Central memory CD4-positive, alpha-beta T cell (primary cell): ENCODE results near the gene SLC16A5.
"Not testable (repeated sequence)": the region's sequence is repeated elsewhere in the genome, so short reads cannot be mapped to it uniquely, and the experiment has no call there.

ENCODE experiments used
- DNase-seq: peaks from one replicate; pipeline ENCODE4 v3.0.0; 2022
- total RNA-seq, 3 experiments: gene quantifications; one replicate each; lab custom pipeline; 2026; lab: John Stamatoyannopoulos, UW

The SLC16A5 gene, protein sequence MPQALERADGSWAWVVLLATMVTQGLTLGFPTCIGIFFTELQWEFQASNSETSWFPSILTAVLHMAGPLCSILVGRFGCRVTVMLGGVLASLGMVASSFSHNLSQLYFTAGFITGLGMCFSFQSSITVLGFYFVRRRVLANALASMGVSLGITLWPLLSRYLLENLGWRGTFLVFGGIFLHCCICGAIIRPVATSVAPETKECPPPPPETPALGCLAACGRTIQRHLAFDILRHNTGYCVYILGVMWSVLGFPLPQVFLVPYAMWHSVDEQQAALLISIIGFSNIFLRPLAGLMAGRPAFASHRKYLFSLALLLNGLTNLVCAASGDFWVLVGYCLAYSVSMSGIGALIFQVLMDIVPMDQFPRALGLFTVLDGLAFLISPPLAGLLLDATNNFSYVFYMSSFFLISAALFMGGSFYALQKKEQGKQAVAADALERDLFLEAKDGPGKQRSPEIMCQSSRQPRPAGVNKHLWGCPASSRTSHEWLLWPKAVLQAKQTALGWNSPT
- total RNA-seq = 1.2 to 15.6 (median 11.9) reads per million in 3 experiments

DNA sequence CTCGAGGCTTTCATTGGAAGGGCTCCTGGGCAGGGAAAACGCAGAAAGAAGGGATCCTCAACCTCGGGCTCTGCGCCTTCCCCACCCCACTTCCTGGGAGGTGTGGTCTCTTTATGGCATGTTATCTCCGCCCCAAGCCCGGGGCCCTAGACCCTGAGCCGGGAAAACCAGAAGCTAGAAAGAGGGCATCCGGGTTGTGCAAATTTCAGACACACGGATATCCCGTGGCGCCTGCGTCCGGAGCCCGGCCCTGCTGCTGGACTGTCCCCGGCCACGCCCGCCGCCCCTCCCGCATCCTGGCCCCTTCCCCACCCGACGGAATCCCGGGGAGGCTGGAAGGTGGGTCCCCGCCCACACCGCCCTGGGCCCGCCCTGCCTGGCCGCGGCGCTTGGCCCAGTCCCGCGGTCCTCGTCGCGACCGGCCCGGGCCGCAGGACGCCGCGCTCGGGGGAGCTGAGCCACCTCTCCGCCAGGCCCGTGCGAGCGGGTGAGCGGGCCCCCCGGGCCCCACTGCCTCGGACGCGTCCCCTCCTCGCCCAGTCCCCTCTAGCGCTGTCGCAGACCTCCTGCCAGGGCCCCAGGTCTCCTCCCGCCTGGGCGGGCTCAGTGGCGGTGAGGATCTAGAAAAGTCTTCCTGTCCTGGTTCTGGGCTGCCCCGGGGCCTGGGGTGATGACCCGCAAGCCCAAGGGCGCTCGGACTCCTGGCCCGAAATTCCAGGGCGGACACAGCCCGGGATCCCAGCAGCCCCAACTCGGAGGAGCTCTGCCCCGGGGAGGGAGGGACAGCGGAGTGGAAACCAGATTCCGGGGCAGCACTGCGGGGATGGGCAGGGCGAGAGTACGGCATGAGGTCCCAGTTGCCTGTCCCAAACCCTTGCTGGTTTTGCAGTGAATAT is at the start of gene SLC16A5:
Gene SLC16A5 (plus strand): TSS at position 397 of the 896 bp plus-strand sequence. CDS start 5,683 bp downstream, outside the sequence.
- peak; percentile 36 for DNase-seq

DNA sequence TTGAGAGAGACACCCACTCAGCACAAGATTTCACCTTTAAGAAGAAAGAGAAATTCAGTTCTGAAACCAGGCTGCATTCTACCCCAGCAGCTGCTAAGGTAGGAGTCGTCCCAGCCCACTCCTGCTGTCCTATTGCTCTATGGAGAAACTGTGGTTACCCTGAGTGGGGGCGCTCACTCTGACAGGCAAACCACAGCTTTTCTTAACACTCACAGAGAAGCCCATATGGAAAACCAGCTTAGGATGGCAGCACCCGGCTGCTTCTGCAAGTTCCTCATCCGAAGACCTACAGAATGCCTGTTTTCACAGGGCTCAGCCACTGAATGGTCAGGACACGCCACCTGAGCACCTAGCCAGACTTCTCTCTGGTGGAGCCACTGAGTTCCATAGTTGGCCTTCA is 48.5 kb upstream of the SLC16A5 start:
- DNase-seq = no peak

DNA sequence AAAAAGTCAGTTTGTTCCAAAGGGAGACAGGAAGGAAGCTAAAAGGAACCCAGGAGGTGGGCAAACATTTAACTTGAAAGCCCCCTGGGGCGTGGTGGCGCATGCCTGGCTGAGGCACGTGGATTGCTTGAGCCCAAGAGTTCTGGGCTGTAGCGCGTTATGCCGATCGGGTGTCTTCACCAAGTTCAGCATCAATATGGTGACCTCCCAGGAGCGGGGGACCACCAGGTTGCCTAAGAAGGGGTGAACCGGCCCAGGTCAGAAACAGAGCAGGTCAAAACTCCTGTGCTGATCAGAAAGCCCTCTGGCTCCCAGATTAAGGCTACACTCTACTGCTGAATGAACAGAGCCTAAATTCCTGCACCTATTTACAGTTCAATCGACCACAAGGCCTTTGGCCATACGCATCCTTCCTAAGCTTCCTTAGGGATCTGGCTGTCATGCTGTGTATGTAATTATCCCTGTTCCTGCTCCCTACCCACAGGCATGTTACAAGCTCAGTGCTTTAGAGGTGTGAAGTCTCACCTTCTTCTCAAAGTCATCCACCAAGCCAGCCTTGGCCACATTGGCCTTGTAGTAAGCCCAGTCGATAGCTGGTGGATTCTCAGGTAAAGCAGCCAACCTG is 46.0 kb upstream of the SLC16A5 start:
- no peak for DNase-seq

DNA sequence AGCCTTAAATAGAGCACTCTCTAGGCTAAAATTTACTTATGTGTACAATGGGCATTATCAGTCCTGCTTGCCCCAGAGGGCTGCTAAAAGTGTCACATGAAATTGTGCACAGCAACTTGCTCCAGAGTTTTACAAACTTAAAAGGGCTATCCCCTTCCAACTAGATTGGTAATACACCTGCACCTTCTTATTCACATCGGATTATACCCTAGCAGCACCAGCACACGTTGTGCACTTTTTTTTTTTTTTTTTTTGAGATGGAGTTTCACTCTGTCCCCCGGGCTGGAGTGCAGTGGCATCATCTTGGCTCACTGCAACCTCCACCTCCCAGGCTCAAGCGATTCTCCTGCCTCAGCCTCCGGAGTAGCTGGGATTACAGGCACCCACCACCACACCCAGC is 44.0 kb upstream of the SLC16A5 start:
- not testable (repeated sequence) for DNase-seq

DNA sequence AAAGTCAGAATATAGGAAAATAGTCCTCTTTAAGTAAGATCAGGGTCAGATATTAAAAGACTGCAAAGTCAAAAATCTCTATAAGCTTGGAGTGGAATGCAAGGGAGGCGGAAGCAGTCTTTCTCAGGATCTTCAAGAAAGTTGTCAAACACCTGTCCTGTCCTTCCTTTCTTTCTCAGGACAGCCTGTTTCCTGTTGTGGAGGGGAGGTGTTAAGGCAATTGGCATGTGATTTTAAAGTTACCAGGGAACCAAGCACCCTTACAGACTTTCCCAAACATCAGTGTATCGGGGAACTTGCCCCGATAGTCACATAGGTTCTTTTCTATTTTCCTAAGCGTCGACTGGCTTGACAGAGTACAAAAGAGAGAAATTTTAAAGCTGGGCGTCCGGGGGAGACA is 43.0 kb upstream of the SLC16A5 start:
- no peak for DNase-seq

DNA sequence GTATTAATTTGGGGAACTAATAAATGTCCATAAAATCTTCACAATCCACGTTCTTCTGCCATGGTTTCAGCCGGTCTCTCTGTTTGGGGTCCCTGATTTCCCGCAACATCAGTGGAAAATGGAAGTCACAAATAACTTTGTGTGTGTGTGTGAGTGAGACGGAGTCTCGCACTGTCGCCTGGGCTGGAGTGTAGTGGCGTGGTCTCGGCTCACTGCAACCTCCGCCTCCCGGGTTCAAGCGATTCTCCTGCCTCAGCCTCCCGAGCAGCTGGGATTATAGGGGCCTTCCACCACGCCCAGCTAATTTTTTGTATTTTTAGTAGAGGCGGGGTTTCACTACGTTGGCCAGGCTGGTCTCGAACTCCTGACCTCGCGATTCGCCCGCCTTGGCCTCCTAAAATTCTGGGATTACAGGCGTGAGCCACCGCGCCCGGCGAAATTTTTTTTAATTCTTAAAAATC is 41.8 kb upstream of the SLC16A5 start:
- not testable (repeated sequence) for DNase-seq

DNA sequence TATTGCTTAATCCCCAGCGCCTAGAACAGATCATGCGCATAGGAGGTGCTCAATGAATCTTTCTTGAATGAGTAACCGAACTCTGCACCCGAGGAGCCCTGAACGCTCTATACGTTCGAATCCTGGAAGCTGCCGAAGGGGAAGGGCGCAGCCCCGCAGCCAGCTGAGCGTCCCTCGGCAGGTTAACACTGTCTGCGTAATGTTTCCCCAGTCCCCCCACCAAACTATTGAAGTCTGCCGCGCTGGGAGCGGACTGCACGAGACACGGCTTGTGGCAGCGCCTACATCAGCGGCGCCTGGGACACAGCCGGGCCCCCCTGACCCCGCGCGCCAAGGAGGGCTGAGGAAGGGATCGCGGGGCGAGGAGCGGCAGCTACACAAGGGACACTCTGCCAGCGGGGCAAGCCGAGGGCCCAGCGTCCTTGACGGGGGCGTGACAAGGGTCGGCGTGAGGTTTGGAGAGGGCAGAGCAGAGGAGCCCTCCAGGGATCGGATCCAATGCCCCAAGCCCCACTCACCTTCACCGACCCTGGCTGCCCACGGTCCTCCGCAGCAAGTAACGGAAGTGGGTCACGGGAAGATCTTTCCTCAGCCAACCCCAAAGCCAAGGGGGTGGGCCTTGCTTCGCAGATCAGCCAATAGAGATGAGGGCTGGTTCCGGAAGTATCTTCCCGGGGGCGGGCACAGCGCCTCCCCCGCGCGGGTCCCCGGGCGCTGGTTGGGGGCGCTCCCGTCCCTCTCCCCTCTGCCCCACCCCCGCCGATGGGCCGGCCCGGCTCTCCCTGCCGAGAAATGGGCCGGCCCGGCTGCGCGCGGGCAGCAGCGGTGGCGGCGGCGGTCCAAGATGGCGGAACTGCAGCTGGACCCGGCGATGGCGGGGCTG is 41.1 kb upstream of the SLC16A5 start, which contains the start of the genes ATP5PD and KCTD2:
Gene ATP5PD (minus strand): TSS at position 563 of the 883 bp plus-strand sequence. CDS start 4,319 bp downstream, outside the sequence.
Gene KCTD2 (plus strand): TSS at position 819 of the 883 bp plus-strand sequence. CDS start 26 bp downstream, at position 845.
- peak; percentile 91 for DNase-seq

DNA sequence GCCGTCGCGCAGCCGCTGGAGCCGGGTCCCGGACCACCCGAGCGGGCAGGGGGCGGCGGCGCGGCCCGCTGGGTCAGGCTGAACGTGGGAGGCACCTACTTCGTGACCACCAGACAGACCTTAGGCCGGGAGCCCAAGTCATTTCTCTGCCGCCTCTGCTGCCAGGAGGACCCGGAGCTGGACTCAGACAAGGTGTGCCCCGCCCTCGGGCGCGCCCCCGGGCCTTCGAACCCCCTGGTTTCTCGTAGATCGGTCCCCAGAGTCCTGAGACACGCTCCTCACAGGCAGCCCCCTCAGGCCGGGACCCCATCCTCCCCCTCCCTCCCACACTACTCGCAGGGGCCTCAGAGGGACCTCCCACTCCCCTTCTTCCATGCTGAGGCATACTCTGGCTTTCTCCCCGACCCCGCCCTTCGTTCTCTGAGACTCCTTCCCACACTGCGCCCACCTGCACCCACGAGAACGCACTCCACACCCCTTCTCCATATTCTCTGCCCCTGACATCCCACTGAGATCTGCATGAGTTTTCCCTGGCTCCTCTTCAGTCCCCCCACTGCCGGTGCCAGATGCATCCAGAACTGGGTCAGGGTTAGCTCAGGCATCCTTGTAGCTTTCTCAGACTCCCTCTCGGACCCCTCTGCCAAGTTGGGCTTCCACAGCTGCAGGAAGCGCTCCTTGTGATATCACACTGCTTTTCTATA is 40.2 kb upstream of the SLC16A5 start:
- DNase-seq = no peak

DNA sequence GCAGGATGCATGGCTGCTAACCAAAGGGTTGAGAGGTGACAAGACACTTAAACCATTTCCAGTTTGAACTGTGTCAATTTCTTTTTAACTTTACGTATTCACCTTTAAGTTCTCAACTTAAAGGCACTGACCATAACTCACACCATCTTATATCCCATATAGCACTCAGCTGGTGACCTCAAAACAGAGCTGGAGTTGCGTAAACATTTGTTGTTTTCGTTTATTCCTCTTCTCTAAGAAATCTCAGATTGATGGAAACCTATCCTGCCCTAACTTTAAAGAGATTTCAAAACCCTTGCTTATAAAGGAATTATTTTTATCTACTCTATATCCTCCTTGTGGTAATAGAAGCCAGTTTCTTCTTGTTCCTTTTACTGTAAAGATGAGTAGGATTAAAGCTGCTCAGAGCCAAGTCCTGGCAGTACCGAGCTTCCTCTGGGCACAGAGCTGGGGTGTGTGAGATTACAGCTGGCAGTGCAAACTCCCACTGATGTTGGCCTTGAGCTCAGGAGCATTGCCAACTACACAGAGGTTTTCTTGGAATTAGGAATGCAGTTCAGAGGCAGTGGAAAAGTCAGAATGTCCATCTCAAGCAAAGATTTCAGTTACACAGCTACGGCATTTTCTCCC is 39.4 kb upstream of the SLC16A5 start:
- no peak for DNase-seq

DNA sequence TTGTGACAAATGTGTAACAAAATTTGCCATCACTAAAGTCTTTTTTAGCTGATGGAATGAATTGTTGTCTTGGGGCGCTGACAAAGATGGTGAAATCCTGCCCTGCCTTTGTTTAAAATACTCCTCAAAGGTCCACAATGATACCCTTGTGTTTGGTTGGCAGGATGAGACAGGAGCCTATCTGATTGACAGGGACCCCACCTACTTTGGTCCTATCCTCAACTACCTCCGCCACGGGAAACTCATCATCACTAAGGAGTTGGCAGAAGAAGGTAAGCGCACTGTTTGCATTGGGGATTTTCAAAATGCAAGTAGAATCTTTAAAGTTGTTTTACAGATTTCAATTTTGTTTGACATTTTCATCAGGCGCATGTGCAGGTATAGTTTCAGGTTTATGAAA is 38.7 kb upstream of the SLC16A5 start:
- no peak for DNase-seq

DNA sequence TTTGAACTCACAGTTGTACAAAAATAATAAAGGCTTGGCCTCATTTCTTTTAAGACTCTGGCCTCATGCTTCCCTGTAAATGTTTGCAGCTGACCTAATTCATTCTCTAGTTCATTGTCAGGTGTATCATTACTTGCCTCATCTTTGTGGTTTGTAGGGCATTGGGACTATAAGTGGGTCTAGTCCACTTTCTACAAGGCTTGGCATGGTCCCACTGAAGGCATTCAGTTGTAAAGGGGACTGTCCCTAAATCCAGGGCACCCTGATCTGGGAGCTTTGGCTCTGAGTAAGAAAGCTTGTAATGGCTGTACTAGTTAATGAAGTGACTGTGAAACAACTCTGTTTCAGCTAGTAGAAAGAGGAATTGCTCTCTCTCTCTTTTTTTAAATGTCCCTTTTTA is 38.0 kb upstream of the SLC16A5 start:
- no peak for DNase-seq

DNA sequence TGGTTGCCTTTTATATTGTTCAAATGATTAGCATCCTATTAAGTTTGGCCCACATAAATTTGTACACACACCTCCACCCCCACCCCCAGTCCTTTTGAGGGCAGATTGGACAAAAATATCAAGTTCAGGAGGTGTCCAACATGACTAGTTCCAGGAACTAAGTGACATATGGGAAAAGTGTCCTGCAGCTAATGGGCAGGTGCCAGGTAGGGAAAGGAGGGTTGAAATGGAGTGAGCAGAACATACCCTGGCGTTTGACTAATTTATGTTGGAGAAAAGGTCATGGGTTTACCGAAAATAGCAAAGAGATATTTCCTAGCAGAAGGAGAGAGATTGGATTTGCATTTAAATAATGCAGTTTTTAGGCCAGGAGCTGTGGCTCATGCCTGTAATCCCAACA is 35.8 kb upstream of the SLC16A5 start:
- DNase-seq = no peak

DNA sequence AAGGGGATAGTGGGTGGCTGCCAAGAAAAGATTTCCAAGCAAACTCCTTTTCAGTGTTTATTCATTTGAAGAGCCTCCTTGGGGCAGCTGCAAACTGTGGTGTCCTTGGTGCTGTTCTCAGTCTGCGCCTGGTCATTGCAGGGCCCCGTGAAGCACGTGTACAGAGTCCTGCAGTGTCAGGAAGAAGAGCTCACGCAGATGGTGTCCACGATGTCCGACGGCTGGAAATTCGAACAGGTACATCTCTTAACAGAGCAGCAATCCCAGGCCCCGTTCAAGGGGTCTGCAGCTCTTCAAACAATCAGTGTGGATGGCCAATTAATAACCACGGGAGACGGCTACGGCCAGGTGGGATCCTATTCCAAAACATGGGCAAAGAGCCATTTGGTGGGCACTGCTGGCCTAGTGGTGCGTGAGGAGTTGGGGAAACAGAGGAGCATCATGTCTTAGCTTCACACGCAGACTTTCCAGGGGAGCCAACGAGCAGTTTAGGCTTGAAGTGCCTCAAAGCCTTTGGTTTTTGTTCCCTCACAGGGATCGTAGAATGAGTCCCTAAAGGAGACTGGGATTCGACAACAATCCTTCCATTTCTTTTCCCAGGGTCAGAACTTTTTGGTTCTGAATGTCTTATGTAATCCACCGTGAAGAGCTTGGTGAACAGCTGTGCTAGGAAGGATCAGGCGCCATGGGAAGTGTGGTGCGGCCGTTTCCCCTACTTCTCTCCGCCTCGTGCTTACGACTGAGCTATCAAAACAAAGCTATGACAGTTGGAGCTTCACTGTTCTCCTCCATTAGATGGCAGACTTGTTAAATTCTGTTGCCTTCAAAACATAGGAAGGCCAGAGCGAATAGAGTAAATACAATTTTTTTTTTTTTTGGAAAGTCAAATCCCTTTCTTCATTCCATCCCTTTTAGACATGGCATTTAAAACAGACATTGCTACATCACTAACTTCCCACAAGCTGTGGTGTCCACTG is 28.1 kb upstream of the SLC16A5 start:
- no peak for DNase-seq

DNA sequence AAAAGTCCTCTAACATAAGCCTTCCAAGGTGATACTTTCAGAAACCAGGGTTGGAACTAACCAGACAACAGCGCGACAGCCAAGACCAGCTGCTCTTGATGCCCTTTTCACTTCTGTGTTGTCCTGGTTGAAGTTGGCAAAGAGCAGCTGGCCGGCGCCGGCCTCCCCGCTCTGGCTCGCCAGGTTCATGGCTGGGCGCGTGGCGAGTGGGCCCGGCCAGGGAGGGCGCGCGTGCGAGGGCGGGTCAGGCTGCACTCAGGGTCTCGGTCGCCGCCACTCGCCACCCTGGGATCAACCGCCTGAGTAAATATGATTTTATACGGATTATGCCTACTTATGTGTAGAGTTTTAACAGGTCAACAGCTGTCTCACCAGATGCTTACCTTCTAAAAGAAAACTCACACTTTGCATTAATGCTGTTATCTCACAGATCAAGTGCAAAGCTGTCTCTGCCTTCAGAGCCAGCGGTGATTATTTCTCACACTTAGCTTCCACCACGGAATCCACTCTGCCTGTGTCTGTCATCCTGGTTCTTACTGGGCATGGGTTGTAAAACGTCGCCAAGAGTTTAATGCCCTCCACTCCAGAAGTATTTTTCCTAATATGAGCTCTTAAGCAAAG is 27.2 kb upstream of the SLC16A5 start:
- DNase-seq = no peak

DNA sequence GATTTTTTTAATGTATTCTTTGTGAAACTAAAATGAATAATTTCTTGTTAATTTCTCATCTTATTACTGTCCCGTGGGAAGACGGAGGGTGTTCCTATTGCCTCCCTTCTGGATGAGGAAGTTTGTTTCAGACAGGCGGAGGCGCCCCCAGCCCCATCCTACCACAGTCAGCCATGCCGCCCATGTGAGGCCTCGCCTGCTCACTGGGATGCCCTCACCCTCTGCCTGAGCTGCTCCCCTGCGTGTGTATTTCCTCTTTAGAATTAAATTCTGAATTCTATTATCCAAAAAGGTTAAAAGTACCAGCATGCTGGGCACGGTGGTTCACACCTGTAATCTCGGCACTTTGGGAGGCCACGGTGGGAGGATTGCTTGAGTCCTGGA is 26.7 kb upstream of the SLC16A5 start:
- no peak for DNase-seq

DNA sequence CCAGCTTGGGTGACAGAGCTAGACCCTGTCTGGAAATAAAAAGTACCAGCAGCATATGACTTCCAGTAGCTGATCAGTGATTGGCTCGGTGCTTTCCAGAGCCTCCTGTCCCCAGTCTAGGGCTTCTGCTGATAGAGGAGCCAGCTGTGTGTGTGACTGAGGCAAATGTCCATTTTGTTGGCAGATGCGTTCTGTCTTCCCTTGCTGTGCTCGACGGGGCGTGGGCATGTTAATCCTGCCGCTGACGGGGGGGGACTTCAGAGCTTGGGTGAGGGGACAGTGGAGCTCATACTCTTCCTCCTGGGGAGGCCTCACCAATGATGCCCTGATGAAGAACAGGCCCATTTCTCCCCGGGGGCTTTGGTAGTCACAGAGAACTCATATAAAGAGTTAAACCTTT is 26.1 kb upstream of the SLC16A5 start:
- DNase-seq = no peak

DNA sequence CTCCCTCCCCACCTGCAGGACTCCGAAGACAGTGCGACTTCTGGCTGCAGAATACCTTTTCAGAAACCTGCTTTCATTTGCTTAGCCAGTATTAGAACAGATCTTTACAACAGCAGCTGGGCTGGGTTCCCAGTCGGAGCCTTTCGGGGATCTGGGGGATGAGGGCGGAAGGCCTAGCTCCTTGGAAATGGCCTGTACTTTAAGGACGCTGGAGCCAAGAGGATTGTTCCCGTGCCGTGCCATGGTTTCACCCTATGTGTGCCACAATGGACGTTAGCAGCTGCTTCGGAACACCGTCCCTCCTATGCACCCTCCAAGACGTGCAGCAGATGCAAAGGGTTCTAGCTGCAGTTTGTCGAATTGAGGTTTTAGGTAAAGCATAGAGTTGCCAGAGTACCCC is 24.6 kb upstream of the SLC16A5 start:
- no peak for DNase-seq

DNA sequence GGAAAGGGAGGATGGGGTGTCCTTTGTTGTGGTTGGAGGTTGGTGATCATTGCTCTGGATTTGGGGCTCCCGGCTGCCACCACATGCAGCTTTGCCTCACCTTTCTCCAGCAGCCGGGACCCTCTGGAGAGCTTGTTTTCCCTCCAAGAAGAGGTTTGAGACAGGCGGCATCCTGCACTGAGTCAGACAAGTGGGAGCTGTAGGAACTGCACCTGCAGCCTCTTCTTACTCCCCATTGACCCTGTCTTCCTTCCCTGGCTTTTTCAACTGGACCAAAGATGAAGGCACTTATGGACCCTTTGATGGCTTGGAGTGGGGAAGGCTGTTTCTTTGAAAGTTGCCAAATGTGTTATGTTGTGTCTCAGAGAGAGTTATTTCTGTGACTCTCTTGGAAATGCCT is 24.1 kb upstream of the SLC16A5 start:
- no peak for DNase-seq

DNA sequence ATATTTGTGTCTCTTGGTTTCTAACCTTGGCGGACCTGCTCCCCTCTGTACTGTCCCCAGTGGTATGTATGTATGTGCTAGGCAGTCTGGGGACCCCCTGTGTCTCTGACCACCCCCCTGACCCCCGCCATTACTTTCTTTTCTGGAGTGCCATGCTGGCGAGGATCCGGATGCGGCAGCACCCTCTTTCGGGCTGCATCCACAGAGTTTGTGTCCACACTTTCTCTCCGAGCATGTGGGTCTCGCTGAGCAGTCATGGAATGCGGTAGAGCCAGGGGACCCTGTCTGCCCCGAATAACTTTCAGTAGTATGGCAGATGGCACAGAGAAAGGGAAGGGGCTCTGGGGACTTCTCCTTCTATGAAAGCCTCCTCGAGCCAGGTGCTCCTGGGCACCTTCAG is 23.7 kb upstream of the SLC16A5 start:
- DNase-seq = no peak
